GM10847 (cell line): ENCODE data around the gene ATL1.
A peak's percentile ranks its signal among the peaks of the same experiment; 100 is the strongest.

Experiments used
- POLR2A ChIP-seq: IDR thresholded peaks from 2 replicates; pipeline ENCODE4 v1.6.1; 2011; ENCODE audit not compliant: insufficient read length; ENCODE audit errors: extremely low read depth

The ATL1 gene

GRCh38 chr14:50657753-50658152, 97.8 kb downstream of the ATL1 start:
- no peak for TF ChIP-seq POLR2A

- TF ChIP-seq POLR2A, result no peak
Measured at GRCh38 chr14:50658203-50658602, 98.3 kb downstream of the ATL1 start.

- TF ChIP-seq POLR2A, result no peak
Measured at GRCh38 chr14:50659327-50659974, 99.5 kb downstream of the ATL1 start.

GRCh38 chr14:50666772-50667683, 107.1 kb downstream of the ATL1 start:
- no peak for TF ChIP-seq POLR2A

GRCh38 chr14:50667684-50667995, 107.7 kb downstream of the ATL1 start:
- no peak for TF ChIP-seq POLR2A

- peak; percentile 47 for TF ChIP-seq POLR2A
Measured at GRCh38 chr14:50667996-50668825, 108.3 kb downstream of the ATL1 start, which contains the start of gene SAV1. Gene SAV1, minus strand, starts transcription at chr14:50668306. Its CDS starts 339 bp downstream, at chr14:50667967.

GRCh38 chr14:50668826-50669143, 108.8 kb downstream of the ATL1 start:
- TF ChIP-seq POLR2A, result no peak

GRCh38 chr14:50669441-50669986, 109.6 kb downstream of the ATL1 start:
- TF ChIP-seq POLR2A, result no peak

- TF ChIP-seq POLR2A, result no peak
Measured at GRCh38 chr14:50670196-50670865, 110.4 kb downstream of the ATL1 start.

- TF ChIP-seq POLR2A, result no peak
Measured at GRCh38 chr14:50670866-50671256, 110.9 kb downstream of the ATL1 start.

GRCh38 chr14:50675597-50675996, 115.7 kb downstream of the ATL1 start:
- TF ChIP-seq POLR2A, result no peak

GRCh38 chr14:50676814-50677516, 117.0 kb downstream of the ATL1 start:
- TF ChIP-seq POLR2A, result no peak

GRCh38 chr14:50677527-50678063, 117.7 kb downstream of the ATL1 start:
- TF ChIP-seq POLR2A, result no peak

GRCh38 chr14:50678163-50678562, 118.2 kb downstream of the ATL1 start:
- no peak for TF ChIP-seq POLR2A

GRCh38 chr14:50679674-50680073, 119.7 kb downstream of the ATL1 start:
- TF ChIP-seq POLR2A, result no peak
